ENCODE data around the gene FBXO31.

FBXO31 gene

DNA sequence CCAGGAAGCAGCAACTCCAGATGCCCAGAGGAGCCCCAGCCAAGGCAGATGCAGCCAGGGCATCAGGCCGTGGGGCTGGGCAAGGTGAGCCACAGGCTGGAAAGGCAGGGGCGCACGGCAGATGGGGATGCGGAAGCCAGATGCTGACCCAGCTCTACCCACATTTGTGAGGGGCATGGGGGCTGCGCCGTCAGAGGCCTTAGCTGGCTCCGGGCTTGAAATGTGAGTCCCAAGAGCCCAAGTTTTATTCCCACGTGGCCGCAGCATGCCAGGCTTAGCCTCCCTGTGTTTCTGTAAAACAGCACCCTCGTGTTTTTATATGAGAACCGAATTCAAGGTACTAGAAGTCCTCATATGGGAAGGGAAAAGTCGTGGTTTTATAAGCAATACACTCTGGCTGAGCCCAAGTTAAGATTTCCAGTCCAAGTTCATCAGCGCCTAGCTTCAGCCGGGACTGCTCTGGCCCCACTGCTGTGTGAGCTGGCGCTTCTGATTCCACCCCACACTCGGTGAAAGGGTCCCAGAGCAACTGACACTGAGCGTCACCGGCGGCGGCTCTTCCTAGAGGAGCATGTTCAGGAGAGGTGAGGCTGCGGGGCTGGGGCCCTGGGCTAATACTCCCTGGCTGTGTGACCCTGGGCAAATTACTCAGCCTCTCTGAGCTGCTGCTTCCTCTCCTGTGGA, 59.7 kb downstream of the FBXO31 start:
- DNase-seq, result no peak

DNA sequence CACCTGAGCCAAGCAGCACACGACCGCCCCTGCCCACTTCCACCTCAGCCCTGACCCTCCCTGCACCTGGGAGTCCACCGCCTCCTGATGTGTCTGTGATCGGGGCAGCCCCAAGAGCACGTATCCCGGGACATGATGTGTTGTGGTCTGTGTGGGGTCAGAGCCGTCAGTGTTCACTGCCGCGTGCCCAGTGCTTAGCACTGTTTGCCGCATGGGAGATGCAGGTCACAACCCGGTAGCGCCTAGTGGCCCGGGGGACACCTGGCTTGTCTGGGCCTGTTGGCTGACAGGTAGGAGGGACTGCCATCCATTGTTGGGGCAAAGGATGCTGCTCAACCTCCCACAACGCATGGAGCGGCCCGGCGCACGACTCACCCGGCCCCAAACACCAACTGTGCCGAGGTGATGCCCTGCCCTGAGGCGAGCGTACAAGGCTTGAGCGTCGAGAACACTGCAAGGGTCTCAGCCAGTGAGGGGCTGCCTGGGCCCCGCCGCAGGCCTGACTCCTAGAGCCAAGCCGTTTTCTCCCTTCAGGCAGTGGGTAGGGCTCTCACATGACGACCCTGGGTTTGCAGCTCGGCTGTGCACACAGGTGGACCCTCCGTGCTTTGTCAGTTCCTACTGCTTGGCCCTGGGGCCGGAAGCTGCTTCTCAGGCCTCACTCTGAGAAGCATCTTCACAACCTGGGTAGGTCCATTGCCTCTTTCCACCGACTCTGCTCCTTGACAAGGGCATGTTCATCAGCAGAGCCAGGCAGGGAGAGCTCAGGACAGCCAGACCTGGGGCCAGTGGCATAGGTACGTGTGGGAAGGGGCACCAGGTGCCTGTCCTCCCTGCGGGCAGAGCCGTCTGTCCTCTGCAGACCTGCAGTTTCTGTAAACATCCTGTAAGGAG, 60.5 kb downstream of the FBXO31 start:
- DNase-seq, result no peak

DNA sequence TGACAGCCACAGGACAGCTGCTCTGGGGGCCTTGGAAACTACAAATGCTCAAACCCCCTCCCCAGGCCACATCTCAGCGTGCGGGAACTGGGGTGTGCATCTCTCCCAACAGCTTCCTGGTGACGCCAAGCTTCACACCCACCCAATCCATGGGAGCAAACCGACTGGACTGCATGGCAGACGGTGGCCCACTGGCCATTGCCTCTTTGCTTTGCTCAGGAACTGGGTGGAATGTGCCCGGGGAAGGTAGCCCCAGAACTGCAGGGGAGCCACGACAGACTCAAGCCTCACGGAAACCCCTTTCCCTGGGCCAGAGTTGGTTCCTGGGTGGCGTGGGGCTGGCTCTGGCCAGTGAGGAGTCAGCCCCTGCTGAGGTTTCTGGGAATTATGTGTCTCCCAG, 61.2 kb downstream of the FBXO31 start:
- DNase-seq, result no peak

DNA sequence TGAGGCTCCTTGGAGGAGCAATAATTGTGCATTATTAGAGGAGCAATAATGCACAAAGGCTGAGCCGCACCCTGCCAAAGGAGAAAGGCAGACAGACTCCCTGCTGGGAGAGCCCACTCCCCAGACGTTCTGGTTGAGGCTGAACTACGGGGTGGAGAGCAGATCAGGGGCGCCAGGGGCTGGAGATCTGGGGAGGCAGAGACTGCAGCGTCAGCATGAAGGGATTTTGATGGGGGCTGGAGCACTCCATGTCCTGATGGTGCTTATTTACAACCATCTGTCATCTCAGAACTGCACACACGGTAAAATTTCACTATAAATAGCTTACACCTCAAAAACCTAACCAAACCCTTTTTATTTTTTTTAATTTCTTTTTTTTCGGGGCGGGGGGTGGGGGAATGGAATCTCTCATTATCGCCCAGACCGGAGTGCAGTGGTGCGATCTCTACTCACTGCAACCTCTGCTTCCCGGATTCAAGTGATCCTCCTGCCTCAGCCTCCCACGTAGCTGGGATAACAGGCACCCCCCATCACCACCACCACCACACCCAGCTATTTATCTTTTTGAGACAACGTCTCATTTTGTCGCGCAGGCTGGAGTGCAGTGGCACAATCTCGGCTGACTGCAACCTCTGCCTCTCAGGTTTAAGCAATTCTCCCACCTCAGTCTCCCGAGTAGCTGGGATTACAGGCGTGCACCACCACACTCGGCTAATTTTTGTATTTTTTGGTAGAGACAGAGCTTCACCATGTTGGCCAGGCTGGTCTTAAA, 62.1 kb downstream of the FBXO31 start:
- no peak for DNase-seq

DNA sequence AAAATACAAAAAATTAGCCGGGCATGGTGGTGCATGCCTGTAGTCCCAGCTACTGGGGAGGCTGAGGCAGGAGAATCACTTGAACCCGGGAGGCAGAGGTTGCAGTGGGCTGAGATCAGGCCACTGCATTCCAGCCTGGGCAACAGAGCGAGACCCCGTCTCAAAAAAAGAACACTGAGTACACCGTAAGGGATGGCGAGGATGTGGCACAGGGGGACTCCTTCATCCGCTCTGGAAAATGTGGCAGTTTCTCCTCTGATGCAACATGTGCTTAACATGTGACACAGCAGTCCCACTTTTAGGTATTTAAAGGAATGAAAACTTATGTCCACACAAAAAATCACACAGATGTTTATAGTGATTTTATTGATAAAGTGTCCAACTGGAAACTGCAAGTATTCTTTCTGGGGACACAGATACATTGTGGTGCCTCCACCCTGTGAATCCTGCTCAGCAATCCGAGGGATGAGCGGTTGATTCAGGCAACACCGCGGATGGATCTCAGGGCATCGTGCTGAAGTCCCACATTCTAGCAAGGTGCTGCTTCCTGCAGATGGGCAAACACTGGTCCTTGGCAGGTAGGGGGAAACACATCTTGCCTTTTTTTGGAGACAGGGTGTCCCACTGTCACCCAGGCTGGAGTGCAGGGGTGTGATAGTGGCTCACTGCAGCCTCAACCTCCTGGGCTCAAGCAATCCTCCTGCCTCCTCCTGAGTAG, 62.9 kb downstream of the FBXO31 start:
- no peak for DNase-seq

DNA sequence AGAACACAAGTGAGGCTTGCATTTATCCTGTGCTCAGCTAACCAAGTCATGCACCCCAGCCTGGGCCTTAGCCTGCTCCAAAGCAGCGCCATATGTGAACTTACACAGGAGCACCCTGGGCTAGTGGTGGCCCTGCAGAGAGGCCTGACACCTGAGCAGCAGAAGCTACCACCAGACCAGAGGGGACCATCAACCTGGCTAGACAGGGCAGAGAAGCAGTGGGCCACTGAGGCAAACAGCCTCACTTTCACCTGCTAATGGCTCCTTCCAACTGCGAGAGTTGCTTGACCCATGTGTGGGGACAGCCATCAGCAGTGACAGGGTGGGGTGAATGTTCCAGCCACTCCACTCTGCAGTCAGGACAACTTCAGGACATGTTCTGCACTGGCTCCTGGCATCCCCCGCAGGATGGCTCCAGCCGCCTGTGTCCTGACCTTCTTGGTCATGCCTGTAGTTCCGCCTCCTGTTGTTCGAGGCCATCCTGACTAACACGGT, 63.5 kb downstream of the FBXO31 start:
- DNase-seq, result no peak

DNA sequence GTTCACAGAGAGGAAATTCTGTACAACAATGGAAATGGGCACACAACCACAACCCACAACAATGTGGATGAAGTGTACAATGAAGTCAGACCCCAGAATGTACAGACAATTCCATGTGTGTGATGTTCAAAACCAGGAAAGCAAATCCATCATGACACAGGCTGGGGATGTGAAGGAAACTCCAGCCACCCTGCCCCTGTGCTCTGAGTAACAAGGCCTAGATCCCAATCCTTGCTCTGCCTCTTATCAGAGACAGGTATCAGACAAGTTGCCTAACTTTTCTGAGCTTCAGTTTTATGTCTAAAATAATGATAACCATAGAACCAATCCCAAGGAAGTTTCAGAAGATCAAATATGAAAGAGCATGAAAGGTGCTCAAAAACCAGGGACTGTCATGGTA, 64.6 kb downstream of the FBXO31 start:
- no peak for DNase-seq

DNA sequence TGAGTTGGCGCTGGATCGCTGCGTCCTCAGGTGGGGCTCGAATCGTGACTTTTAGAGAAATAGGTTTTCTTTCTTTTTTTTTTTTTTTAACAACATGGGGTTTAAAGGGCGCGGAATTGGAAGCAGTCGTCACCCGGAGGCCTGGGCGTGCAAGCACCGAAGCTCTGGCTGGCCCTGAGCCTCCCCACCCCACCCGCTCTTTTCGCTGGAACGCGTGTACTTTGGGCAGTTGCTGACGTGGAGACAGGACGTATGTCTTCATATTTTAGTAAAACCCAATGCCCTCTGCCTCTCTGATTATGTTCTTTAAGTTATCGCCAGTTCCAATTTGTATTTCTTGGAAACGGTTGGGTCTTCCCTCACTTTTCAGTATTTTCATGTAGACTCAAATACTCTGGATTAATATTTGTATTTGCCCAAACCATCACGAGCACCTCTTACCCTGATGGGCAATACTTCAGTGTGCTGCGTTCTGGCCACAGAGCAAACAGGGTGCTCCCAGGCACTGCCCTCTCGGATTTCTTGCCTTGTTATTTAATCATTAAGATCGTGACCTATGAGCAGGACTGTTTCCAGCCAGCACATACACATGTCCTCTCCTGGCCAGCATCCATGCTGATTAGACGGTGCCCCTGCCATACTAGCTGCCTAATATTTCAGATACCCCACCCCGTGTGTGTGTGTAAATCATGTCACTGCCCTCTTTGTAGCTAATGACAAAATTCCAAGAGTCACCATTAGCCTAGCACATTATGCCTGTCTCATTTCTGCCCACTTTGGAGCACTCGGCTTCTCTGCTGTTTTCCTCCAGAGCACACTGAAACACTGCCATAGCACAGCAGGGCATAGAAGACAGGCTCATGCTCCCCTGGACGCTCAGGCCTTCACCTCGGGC, 65.6 kb downstream of the FBXO31 start:
- DNase-seq, result no peak

DNA sequence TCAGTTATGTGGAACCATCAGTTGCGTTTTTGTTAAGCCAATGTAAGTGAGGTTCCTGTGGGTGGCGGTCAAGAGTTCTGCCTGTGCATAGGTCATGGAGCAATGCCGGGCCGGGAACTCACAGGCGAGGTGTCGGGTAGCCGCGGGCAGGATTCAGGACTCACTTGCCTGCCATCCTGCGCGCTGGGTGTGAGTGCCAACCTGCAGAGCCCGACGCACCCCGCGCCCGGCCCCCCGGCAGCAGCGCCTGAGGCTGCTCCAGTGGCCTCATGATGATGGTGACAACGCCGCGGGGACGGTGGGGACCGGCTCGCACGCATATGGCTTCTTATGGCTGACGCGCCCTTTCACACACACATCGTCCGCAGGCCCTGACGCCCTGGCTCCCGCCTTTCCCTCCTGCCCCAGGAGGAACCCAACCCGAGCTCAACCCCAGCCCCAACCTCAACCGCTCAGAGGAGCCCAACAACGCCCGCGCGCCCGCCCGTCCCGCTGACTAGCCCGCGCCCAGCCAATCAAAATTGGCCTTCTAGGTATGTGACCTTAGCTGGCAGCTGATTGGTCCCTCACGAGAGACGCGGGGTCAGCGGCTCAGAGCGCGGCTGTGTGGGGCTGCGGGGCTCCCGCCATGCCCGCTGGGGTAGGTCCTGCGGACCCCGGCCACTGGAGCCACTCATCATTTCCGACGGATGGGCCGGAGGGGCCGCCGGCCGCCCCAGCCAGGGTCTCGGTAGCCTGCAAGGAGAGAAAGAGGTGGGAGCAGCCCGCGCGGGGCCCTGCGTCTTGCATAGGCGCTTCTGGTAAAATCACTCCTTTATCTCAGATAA, 66.4 kb downstream of the FBXO31 start, which contains the start of gene C16orf95:
Gene C16orf95 (minus strand): TSS at position 470 of the 827 bp plus-strand sequence. CDS start 150 bp downstream, at position 320.
- peak; percentile 94 for DNase-seq

DNA sequence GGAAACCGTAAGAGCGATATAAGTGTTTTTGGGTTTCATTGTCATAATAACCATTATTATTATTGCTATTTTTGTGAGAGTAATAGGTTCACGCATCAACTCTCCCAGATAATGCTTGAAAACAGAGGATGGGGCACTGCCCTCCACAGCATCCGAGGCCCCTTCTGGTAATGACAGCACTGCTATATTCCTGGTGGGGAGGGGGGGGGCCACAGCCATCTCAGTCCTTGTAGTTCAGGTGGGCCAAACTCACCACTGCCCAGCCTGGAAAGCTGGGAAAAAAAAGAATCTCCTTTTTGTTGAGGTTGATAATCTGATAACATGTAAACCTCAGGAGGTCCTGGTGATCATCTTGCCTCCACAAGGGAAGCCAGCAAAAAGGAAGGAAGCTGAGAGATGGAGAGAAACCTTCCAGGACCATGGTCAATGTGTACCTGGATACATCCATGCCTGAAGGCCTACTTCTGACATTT, 67.1 kb downstream of the FBXO31 start:
- no peak for DNase-seq

DNA sequence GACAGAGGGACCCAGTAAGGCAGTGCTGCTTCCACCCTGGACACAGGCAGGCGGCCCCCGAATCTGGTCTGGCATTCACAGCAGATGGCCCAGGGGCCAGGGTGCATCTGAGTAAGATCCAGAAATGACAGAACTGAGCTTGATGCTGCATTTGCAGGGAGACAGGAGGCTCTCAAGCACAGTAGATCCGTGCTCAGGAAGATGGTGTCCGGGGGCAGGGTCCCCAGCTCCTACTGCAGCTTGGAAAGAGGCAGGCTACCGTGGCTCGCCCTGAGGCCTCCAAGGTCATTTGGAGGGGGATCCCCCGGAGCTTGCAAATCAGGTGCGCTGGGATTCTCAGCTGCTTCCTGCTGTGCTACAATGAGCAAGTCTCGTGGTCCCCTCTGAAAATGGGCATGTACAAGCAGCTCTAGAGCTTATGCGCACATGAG, 68.6 kb downstream of the FBXO31 start:
- DNase-seq, result no peak

DNA sequence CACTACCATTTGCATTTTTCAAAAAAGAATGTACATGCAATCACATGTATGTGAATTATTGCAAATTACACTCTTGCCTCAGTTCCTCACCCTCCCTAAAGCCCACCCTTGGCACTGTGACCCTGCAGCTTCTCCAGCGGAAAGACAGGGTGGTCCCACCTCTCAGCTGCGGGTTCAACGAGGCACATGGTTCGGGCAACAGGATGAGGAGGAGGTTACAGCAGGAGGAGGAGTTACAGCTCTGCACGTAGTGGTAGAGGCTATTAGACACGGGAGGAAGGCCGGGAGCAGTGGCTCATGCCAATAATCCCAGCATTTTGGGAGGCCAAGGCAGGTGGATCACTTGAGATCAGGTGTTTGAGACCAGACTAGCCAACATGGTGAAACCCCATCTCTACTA, 71.6 kb downstream of the FBXO31 start:
- no peak for DNase-seq

DNA sequence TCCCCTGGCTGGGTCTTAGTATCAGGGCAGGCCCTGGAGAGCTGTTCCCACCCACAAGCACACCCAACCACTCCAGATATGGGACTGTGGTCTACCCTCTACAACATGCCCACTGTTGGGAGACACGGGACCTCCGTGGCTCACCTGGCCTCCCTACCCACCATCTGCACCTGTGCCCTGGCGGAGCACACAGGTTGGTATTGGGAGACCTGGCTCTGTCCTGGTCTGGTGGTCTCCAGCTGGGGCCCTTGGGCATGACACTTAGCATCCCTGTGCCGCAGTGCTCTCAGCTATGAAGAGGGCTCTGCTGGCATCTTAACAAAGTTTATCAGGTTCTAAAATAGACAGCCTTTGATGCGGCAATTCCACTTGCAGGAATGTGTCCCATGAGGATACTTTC, 72.2 kb downstream of the FBXO31 start:
- no peak for DNase-seq

DNA sequence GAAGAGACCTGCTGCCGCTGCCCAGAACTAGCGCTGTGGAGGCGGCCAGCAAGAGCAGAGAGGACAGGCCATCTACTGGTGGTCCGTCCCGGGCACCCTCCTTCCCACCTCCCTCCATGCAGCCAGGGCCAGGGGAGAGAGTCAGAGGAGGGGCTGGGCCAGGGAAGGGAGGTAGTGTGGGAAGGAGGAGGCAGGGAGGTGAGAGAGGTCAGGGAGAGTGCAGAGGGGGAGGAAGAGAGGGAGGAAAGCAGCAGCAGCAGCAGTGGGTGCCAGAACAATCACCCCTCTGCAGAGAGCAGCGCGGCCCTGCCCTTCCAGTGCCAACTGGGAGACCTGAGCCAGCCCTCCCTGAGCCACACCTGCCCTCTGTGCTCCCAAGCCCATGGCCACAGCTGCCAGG, 73.0 kb downstream of the FBXO31 start:
- no peak for DNase-seq

DNA sequence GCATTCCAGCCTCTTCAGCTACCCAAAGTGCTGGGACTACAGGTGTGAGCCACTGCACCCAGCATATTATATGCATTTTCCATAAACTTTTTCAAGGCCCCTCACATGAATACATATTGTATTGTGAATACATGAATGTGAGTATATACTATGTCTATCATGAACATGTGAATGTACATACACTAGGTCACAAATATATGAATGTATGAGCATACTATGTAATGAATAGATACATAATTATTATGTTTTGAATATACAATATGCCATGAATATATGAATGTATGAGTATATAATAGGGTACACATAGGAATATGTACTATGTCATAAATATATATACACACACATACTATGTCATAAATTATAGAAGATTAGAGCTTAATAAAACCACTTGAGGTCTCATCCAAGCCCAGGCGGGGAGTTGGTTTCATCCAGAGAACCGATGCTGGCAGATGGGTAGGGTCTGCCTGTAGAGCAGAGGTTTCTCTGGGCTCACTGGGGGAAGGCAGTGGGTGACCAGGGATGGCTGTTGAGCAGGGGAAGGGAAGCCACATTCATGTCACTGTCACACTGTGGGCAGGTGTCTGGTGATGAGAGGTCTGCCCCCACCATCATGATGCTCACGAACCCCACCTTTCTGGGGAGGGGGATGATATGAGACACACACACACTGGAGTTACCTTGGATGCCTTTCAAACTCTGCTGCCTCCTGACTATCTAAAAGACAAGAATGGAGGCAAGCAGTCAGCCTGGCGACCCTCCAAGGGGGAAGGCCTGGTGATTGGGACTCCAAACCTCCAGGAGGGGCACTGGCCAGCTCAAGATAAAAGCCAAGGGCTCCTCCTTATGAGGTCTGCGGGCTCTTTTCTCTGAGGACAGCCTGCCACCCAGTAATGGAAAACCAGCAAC, 73.7 kb downstream of the FBXO31 start:
- DNase-seq, result no peak

DNA sequence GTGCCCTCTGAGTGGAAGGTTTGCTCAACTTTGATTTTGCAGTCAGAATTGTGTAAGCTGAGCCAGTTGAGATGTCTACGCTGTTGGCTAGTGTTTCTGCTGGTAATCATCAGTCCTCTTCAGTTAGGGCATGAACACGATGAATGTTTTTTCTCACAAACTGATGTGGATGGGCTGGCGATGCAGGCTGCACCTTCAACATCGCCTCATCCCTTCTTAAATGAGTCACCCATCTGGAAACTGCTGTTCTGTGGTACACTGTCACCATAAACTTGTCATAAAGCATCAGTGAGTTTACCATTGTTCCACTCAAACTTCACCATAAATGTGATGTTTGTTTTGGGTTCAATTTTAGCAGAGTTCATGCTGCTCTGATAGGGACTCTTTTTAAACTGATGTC, 74.8 kb downstream of the FBXO31 start:
- no peak for DNase-seq

DNA sequence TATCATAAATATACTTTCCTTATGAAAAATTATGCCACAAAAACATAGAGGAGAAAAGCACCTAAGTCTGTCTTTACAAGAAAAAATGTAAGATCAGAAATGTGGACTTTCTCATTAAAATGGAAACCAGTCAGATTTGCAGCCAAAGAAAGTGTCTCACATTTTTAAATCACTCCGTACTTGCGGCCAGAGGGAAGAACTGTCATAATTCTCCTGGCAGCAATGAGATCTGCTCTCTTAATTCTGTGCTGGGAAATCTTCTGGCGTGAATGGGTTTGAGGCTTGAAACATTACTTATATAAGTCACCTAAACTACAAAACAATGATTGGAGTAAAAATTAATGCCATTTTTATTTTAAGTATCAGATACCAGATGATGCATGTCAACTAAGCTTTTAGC, 77.1 kb downstream of the FBXO31 start:
- no peak for DNase-seq

DNA sequence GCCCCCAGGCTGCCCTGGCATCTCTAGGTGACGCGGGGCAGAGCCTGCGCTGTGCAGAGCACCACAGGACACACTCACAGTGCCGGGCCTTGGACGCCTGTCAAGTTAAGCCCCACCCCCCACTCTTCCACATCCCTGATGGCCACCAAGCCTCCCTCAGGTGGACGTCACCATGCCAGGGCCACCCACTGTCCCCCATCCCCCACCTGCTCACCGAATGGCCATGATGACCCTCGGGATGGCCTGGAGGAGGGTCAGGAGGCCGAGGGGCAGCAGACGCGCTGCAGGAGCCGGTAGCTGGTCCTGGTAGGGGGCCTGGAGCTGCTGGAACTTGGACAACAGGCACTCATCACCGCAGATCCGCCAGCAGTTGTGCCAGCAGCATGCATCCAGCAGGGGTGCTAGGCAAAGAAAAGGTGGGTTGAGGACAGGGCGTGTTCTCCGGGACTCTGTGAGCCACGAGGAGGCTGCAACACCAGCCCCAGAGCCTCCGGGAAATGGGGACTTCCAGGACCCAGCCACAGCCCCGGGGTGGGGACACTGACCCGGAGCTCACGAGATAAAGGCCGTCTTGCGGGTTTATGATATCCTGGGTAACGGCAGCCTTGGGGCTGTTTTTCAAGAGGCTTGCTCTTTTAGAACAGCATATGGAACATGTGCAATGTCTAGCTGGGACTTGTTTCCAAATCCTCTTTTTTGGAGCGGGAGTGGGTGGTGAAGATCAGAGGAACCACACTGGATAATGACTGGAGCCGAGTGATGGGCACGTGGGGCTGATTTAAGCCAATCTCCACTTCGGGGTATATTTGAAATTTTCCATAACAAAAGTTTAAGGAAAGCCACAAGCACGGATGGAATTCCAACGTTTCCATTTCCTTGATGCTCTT, 77.8 kb downstream of the FBXO31 start:
- peak; percentile 19 for DNase-seq

Measured in NCI-H2107 (cell line).